NB4 (cell line): Measurements from ENCODE around the gene UBE2QL1.

Experiments
- DNase-seq: peaks from one replicate; pipeline ENCODE4 v3.0.0; 2010; ENCODE audit warnings: low read depth
- H3K4me3 ChIP-seq: one replicate; pipeline ENCODE4 v1.5.1; 2011; ENCODE audit warnings: mild to moderate bottlenecking, low read depth, low read length, moderate library complexity
- MYC ChIP-seq: IDR thresholded peaks from 2 replicates; pipeline ENCODE4 v1.6.1; 2011; ENCODE audit warnings: low read depth, low read length
- POLR2A ChIP-seq: IDR thresholded peaks from 2 replicates; pipeline ENCODE4 v1.6.1; 2011; ENCODE audit warnings: mild to moderate bottlenecking; ENCODE audit not compliant: insufficient read length; ENCODE audit errors: extremely low read depth
- TF ChIP-seq, protein P1 (sequence below): IDR thresholded peaks from one replicate; pipeline ENCODE4 v1.5.1; 2012; ENCODE audit warnings: low read depth, low read length
- TF ChIP-seq, protein P2 (sequence below): IDR thresholded peaks from 2 replicates; pipeline ENCODE4 v1.6.1; 2011; ENCODE audit warnings: low read depth, low read length

The UBE2QL1 gene

DNA sequence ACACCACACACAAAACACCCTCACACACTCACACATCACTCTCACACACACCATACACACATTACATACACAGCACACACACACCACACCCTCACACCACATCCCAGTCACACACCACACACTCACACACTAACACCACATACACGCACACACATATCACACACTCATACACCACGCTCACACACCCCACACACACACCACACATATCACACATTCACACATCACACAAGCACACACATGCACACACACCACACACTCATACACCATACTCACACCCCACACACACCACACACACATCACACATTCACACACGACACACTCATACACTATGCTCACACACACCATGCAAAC is 543 bp upstream of the UBE2QL1 start:
- no peak overlapping the region for H3K4me3 ChIP-seq

DNA sequence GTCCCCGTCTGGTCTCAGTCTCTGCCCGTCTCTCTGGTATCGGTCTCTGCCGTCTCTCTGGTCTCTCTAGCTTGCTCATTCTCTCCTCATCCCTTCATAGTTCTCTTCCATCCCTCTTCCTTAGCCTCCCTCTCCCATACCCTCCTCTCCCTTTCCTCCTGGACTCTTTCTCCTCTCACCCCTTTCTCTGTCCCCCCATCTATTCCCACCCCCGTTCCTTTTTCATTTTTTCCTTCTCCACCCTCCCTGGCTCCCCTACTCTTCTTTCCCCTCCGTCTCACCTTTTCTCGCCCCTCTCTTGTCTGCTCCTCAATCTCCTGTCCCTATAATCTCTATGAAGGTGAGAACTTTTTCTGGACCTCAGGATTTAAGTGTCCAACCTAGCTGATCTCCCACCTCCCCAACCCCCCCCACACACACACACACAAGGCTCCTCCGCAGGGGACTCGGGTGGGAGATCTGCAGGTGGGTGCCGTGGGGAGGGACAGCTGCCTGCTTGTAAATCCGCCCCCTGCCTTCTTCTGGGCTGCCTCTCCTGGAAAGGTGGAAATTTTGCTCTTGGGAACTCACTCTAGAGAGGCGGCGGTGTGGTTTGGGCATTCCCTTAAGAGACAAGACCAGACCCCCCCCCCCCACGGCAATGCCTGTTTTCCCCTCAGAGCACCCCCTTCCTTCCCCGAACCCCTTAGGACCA is 953 bp downstream of the UBE2QL1 start:
- no peak overlapping the region for H3K4me3 ChIP-seq
- no peak for DNase-seq
- TF ChIP-seq POLR2A (no peak), MYC (no peak)
- TF ChIP-seq, protein P1, sequence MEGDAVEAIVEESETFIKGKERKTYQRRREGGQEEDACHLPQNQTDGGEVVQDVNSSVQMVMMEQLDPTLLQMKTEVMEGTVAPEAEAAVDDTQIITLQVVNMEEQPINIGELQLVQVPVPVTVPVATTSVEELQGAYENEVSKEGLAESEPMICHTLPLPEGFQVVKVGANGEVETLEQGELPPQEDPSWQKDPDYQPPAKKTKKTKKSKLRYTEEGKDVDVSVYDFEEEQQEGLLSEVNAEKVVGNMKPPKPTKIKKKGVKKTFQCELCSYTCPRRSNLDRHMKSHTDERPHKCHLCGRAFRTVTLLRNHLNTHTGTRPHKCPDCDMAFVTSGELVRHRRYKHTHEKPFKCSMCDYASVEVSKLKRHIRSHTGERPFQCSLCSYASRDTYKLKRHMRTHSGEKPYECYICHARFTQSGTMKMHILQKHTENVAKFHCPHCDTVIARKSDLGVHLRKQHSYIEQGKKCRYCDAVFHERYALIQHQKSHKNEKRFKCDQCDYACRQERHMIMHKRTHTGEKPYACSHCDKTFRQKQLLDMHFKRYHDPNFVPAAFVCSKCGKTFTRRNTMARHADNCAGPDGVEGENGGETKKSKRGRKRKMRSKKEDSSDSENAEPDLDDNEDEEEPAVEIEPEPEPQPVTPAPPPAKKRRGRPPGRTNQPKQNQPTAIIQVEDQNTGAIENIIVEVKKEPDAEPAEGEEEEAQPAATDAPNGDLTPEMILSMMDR = no peak
- TF ChIP-seq, protein P2, sequence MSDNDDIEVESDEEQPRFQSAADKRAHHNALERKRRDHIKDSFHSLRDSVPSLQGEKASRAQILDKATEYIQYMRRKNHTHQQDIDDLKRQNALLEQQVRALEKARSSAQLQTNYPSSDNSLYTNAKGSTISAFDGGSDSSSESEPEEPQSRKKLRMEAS = no peak

More for the DNA sequence above, 543 bp upstream of the UBE2QL1 start:
- no peak for DNase-seq
- TF ChIP-seq, protein P1 = no peak
- TF ChIP-seq MYC (no peak), POLR2A (no peak)
- TF ChIP-seq, protein P2 = no peak

DNA sequence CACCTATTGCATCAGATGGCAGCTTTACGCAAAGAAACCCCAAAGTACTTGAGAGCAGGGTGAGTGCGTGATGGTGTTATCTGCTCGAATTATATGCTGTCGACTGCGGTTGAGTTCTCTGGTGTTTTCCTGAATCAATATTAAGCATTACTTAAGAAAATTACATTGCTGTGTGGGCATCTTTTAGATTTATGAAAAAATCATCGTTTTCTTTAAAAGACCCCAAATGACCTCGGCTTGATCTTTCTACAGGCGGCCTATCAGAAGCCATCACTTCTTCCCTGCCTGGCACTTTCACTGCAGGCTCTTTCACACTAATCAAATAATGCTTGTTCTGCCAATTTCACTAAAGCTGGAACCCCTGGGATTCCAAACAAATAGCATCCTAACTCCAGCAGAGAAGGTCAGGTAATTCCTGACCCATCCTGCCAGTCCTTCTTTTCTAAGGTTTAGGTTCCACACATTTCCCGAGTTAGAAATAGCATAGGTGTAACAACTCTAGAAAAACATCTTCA is 1.7 kb downstream of the UBE2QL1 start:
- TF ChIP-seq POLR2A (no peak), MYC (no peak)
- TF ChIP-seq, protein P2 = no peak
- TF ChIP-seq, protein P1 = no peak
- no peak for DNase-seq
- no peak overlapping the region for H3K4me3 ChIP-seq

DNA sequence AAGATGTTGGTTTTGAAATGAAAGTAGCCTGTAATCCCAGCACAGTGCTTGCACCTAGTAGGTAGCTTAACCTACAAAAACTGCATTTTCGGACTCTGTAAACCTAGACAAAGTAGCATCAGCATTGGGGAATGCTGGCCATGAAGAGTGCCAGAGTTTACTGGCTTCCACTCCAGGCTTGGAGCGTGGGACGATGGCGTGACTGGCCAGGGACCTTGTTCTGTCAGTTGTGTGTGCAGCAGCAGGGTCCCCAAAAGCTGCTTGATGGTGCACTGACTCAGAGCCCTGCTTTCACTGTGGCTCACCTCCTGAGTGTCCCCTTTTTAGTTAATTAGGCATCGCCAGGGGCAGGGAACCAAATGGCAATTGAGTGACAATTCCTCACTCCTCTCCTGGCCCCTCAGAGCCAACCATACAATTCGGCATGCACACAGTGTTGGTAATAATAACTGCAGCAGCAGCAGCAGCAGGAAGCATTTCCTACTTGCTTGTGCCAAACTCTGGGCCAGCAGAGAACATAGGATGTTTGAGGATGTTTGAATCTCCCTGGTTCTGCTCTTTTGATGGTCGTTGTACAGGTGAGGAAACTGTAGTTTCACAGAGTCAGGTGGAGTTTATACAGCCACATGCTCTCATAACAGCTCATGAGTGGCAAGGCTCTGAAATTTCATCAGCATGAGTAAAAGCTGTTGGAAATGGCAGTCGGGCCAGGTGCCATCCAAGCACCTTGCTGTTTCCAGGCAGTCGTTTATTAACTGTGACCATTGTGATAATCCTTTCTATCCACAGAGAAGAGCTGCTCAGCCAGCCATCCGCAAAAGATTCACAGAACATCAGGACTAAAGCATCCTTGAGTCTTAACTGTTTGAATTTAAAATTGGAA is 4.2 kb downstream of the UBE2QL1 start:
- no peak overlapping the region for H3K4me3 ChIP-seq
- no peak for DNase-seq
- no peak for TF ChIP-seq MYC
- TF ChIP-seq, protein P1 = no peak
- no peak for TF ChIP-seq POLR2A
- TF ChIP-seq, protein P2 = no peak

DNA sequence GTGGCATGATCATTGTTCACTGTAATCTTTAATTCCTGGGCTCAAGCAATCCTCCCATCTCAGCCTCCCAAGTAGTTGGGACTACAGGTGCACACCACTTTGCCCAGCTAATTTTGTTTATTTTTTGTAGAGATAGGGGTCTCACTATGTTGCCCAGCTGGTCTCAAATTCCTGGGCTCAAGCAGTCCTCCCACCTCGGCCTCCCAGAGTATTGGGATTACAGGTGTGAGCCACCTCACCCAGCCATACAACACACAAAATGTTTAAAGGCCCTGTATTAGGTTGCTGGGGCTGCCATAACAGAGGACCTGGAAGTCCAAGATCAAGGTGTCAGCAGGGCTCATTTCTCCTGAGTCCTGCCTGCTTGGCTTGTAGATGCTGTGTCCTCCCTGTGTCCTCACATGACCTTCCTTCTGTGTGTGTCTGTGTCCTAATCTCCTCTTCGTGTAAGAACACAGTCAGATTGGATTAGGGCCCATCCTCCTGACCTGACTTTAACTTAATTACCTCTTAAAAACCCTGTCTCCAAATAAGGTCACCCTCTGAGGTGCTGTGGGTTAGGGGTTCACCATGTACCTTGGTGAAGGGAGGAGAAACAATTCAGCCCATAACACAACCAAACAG is 5.4 kb downstream of the UBE2QL1 start:
- no peak for DNase-seq
- H3K4me3 ChIP-seq = no peak overlapping the region
- TF ChIP-seq, protein P2 = no peak
- TF ChIP-seq, protein P1 = no peak
- no peak for TF ChIP-seq POLR2A
- no peak for TF ChIP-seq MYC
